Measurements from ENCODE around the gene WWC1.

The WWC1 gene

GRCh38 chr5:168301593-168302390, 10.3 kb downstream of the WWC1 start:
- DNase-seq (ENCODE audit: low read depth), result no peak
- no peak for TF ChIP-seq CTCF (IDR thresholded peaks at IDR 0.05; ENCODE audit: low read depth, low read length)
- no peak for TF ChIP-seq MAX (IDR thresholded peaks at IDR 0.05; ENCODE audit: low read depth, low read length)
- no peak overlapping the region for H3K4me3 ChIP-seq (ENCODE audit: low read depth, low read length)

- TF ChIP-seq CTCF (IDR thresholded peaks at IDR 0.05; ENCODE audit: low read depth, low read length) (no peak), MAX (IDR thresholded peaks at IDR 0.05; ENCODE audit: low read depth, low read length) (no peak)
- DNase-seq (ENCODE audit: low read depth), result no peak
- H3K4me3 ChIP-seq (ENCODE audit: low read depth, low read length), result no peak overlapping the region
Observed at GRCh38 chr5:168302785-168303184, 11.3 kb downstream of the WWC1 start.

GRCh38 chr5:168303393-168304025, 12.1 kb downstream of the WWC1 start:
- DNase-seq (ENCODE audit: low read depth), result no peak
- TF ChIP-seq MYC (IDR thresholded peaks at IDR 0.05; ENCODE audit: low read depth, low read length), result no peak
- TF ChIP-seq POLR2A (IDR thresholded peaks at IDR 0.05; ENCODE audit: extremely low read depth, insufficient read length), result no peak
- TF ChIP-seq CTCF (IDR thresholded peaks at IDR 0.05; ENCODE audit: low read depth, low read length), result no peak
- TF ChIP-seq MAX (IDR thresholded peaks at IDR 0.05; ENCODE audit: low read depth, low read length), result no peak
- H3K4me3 ChIP-seq (ENCODE audit: low read depth, low read length), result no peak overlapping the region

GRCh38 chr5:168304349-168304748, 12.9 kb downstream of the WWC1 start:
- H3K4me3 ChIP-seq (ENCODE audit: low read depth, low read length), result no peak overlapping the region
- DNase-seq (ENCODE audit: low read depth), result no peak
- TF ChIP-seq MYC (IDR thresholded peaks at IDR 0.05; ENCODE audit: low read depth, low read length) (no peak), CTCF (IDR thresholded peaks at IDR 0.05; ENCODE audit: low read depth, low read length) (no peak), POLR2A (IDR thresholded peaks at IDR 0.05; ENCODE audit: extremely low read depth, insufficient read length) (no peak), MAX (IDR thresholded peaks at IDR 0.05; ENCODE audit: low read depth, low read length) (no peak)

- no peak overlapping the region for H3K4me3 ChIP-seq (ENCODE audit: low read depth, low read length)
- TF ChIP-seq POLR2A (IDR thresholded peaks at IDR 0.05; ENCODE audit: extremely low read depth, insufficient read length) (no peak), MYC (IDR thresholded peaks at IDR 0.05; ENCODE audit: low read depth, low read length) (no peak), MAX (IDR thresholded peaks at IDR 0.05; ENCODE audit: low read depth, low read length) (no peak), CTCF (IDR thresholded peaks at IDR 0.05; ENCODE audit: low read depth, low read length) (no peak)
- no peak for DNase-seq (ENCODE audit: low read depth)
Observed at GRCh38 chr5:168305281-168305680, 13.8 kb downstream of the WWC1 start.
